Omental fat pad (tissue), 4 donors: ENCODE measurements around the gene ZSWIM7. TPM values are rescaled to one million over a fixed set of nuclear protein-coding genes. Genes with fewer than 3 reads are reported as not detected.

Experiments
- ATAC-seq: fragments of 150-250 bp; one replicate; pipeline ENCODE4 v1.9.1; 2016; ENCODE audit warnings: mild to moderate bottlenecking, moderate library complexity; ENCODE audit not compliant: low FRiP score
- DNase-seq: peaks from one replicate; pipeline ENCODE4 v3.0.0-alpha.2; 2019; ENCODE audit warnings: low spot score
- total RNA-seq, 4 donors: library from RNA; depleted of rRNA; stranded (reverse); fragments of >200 nt; gene quantifications; one replicate each; pipeline ENCODE4 v1.1.0, GENCODE V29; 2016
- TF ChIP-seq, protein P1 (sequence below), 3 donors: fragments of 450-650 bp; IDR thresholded peaks; one replicate each; pipeline ENCODE4 v1.5.1; 2016 to 2017; ENCODE audit warnings: antibody characterized with exemption in 3 of 3, mild to moderate bottlenecking in 3 of 3, moderate library complexity in 2 of 3

Gene ZSWIM7
- total RNA-seq, 4 donors from 2014 or later: 8.6 to 34.0 (median 20.4) TPM

DNA sequence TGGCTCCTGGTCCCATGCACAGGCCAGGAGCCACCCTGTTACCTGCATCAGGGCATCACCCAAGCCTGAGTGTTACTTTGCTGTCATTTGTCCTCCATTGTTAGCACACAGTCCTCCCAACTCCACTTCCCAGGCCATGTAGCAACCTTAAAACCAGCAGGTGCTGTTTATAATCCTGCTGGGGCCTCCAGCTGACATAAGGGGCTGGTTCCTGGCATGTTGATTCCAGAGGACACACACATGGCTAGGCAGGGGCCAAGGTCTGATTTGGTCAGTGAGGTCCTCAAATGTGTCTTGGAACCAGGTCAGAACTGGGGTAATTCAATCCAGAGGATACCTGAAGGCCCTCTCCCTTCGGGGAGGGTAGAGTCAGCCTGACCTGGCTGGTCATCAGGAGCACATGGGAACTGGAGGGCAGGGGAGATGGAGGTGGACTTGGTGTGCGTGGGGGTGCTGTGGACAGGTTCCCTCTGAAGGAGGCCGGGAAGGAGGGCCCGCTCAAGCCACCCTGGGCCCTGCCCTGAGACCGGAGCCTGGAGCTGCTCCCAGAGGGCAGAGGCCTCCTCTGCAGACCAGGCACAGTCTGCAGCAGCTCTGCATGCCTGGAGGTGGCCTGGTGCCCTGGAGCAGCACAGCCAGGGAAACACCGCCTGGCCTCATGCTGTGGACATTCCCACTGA lies 48.0 kb downstream of the ZSWIM7 start:
- ATAC-seq: no peak
- TF ChIP-seq, protein P1, sequence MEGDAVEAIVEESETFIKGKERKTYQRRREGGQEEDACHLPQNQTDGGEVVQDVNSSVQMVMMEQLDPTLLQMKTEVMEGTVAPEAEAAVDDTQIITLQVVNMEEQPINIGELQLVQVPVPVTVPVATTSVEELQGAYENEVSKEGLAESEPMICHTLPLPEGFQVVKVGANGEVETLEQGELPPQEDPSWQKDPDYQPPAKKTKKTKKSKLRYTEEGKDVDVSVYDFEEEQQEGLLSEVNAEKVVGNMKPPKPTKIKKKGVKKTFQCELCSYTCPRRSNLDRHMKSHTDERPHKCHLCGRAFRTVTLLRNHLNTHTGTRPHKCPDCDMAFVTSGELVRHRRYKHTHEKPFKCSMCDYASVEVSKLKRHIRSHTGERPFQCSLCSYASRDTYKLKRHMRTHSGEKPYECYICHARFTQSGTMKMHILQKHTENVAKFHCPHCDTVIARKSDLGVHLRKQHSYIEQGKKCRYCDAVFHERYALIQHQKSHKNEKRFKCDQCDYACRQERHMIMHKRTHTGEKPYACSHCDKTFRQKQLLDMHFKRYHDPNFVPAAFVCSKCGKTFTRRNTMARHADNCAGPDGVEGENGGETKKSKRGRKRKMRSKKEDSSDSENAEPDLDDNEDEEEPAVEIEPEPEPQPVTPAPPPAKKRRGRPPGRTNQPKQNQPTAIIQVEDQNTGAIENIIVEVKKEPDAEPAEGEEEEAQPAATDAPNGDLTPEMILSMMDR (IDR thresholded peaks at IDR 0.05): no peak
- DNase-seq: no peak

DNA sequence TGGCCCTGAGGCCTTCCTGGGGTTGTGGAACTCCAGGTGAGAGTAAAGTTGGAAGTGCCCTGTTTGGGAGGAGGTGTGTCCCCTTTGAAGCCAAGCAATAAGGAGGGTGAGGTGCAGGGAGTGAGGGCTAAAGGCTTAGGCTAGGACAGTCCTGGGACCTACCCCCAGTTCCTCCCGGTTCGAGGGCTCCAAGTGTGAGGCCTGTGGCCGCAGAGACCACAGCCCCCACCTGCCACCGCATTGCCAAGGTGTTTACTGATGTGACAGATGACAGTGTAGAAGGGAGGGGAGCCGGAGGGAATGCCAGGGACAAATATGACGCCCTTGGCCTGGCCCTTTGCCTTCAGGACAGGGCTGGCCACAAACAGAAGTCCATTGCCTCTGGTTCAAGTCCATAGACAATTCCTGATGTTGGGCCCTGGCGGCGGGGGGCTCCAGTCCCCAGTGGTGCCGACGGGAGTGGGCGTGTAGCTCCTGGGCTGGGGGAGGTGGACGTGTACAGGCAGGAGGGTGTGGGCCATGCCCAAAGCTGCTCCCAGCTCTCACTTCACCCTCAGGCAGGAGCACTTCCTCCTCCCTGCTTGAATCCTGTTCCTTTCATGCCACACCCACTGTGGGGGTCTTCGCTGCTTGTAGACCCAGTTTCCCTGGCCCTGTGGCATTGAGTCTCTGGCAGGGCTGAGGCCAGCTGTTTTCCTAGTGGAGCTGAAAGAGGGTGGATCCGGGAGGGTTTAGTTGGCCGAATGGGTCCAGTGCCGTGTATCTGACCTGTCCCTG lies 51.3 kb downstream of the ZSWIM7 start:
- ATAC-seq: no peak
- TF ChIP-seq, protein P1 (IDR thresholded peaks at IDR 0.05): no peak
- no peak for DNase-seq

DNA sequence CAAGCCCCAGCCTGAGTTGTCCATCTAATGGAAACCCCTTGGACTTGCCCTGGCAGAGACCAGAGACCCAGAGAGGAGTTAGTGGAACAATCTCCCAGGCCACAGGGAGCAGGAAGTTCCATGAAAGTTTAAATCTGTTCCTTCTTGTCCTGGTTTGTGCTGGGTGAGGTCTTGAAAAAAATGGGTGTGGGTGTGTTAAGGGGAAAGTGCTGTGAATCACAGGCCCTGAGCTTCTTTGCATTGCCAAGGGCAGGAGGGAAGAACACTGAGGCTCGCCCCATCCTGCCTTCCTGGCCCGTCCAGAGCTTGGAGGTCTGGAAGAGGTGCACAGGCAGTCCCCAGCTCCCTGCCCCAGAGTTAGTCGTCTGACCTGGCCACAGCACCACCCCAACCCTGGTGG lies 52.2 kb downstream of the ZSWIM7 start:
- ATAC-seq (no peak), DNase-seq (no peak)
- TF ChIP-seq, protein P1 (IDR thresholded peaks at IDR 0.05): no peak

DNA sequence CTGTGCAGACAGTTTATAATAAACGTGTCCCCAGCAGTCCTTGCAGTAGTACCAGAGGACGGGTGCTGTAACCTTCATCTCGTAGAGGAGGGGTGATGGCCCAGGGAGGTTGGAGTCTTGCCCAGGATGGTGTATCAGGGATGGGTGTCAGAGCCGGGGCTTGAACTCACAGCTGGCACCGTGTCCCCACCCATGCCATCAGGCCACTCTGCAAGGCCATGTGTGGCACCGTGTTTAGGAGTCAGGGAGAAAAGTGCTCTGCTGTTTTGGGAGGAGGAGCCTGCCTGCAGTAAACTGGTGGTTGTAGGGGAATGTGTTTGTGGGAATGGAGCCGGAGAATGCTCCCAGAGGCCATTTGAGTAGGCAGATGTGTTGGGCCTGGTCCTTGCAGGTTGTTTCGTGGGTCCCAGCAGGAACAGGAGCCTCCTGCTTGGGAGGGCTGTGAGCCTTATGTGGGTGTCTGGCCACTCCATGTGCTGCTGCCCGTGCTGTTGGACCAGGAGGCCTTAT lies 52.8 kb downstream of the ZSWIM7 start:
- DNase-seq: no peak
- no peak for ATAC-seq

DNA sequence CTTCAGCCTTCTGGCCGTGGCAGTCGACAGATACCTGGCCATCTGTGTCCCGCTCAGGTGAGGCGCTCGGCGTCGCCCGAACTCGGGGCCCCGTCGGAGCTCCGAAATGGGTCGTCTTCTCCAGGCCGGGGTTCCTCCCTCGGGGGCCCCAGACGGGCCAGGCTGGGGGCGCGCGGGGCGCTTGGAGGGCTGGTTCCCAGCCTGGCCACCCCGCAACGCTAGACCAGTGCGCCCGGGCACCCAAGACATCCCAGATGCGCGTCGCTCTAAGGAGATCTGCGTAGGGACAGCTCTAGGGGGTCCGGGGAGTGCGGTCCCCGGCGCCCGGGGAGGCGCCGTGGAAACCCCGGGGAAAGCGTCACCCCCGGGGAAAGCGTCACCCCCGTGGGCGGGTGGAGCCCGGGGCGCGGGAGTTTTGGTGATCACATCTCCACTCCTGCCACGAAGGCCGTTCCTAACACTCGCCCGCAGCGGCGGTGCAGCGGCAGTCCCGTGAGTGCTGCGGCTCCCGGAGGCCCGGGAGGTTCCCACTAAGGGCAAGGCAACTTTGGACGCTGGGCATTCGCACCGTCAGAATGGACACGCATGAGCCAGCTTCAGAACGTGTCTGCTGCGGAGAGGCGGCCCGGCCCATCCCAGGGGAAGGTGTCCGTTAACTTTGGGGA lies 53.8 kb downstream of the ZSWIM7 start:
- DNase-seq (no peak), ATAC-seq (peak; percentile 52)
- TF ChIP-seq, protein P1 (IDR thresholded peaks at IDR 0.05): no peak

More for the DNA sequence above, 52.8 kb downstream of the ZSWIM7 start:
- TF ChIP-seq, protein P1 (IDR thresholded peaks at IDR 0.05): no peak

DNA sequence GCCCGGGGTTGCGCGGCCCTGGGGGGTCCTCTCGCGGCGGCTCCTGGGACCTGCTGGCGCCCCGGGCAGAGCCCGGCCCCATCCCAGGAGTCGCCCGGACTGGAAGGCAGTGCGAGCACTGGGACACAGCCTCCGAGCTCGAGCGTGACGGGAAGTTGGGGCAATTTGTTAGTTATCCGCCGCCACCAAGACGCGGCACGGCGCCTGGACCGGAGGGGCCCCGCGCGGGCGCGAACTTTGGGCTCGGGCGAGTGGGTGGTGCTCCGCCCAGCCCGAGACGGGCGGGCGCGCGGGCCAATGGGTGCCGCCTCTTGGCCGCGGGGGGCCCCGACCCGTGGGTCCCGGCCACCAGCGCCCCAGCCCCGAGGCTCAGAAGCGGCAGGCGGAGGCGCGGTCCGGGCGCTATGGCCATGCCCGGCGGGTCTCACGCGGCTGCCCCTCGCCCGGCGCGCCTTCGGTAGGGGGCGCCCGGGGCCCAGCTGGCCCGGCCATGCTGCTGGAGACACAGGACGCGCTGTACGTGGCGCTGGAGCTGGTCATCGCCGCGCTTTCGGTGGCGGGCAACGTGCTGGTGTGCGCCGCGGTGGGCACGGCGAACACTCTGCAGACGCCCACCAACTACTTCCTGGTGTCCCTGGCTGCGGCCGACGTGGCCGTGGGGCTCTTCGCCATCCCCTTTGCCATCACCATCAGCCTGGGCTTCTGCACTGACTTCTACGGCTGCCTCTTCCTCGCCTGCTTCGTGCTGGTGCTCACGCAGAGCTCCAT lies 54.6 kb downstream of the ZSWIM7 start, which contains the start of gene ADORA2B:
Gene ADORA2B, plus strand, starts transcription at position 372 of the 768 bp plus-strand sequence. Its CDS starts 119 bp downstream, at position 491.
- TF ChIP-seq, protein P1 (IDR thresholded peaks at IDR 0.05): no peak
- ATAC-seq: peak; percentile 67
- DNase-seq: no peak
